Neural cell (in vitro differentiated cells): ENCODE results near the gene TMEM232. TPM values are rescaled to one million over a fixed set of nuclear protein-coding genes. Genes with fewer than 3 reads are reported as not detected.
"Not testable (repeated sequence)": the region's sequence is repeated elsewhere in the genome, so short reads cannot be mapped to it uniquely, and the experiment has no call there.

Experiments used
- H2AFZ ChIP-seq: fragments of 200-600, 300-800 bp; sonication (generic), shearing (Covaris generic); 2 replicates; pipeline ENCODE4 v1.6.0; 2014; ENCODE audit warnings: low read depth, mild to moderate bottlenecking, antibody characterized with exemption, low read length, moderate library complexity
- H3F3A ChIP-seq: fragments of 200-600 bp; shearing (Covaris generic); 2 replicates; pipeline ENCODE4 v1.6.1; 2016; ENCODE audit warnings: mild to moderate bottlenecking, moderate library complexity, mixed read lengths, antibody characterized with exemption, low read length; ENCODE audit not compliant: insufficient read depth, poor library complexity, severe bottlenecking
- H3K27ac ChIP-seq: fragments of 200-600, 300-800 bp; sonication (generic), shearing (Covaris generic); 2 replicates; pipeline ENCODE4 v1.5.1; 2014; ENCODE audit warnings: mild to moderate bottlenecking, low read length, moderate library complexity
- H3K27me3 ChIP-seq: fragments of 300-800, 200-600 bp; sonication (generic), shearing (Covaris generic); 2 replicates; pipeline ENCODE4 v1.6.0; 2014; ENCODE audit warnings: mild to moderate bottlenecking, low read depth, low read length, moderate library complexity; ENCODE audit not compliant: insufficient read depth
- H3K36me3 ChIP-seq: fragments of 300-800, 200-600 bp; sonication (generic), shearing (Covaris generic); 2 replicates; pipeline ENCODE4 v1.5.1; 2014; ENCODE audit warnings: mild to moderate bottlenecking, antibody characterized with exemption, low read length, moderate library complexity; ENCODE audit not compliant: insufficient read depth
- H3K4me2 ChIP-seq: fragments of 300-800, 200-600 bp; sonication (generic), shearing (Covaris generic); 2 replicates; pipeline ENCODE4 v1.6.0; 2014; ENCODE audit warnings: mild to moderate bottlenecking, low read length
- H3K4me3 ChIP-seq: fragments of 300-800, 200-600 bp; sonication (generic), shearing (Covaris generic); 2 replicates; pipeline ENCODE4 v1.5.1; 2014; ENCODE audit warnings: mild to moderate bottlenecking, low read length, moderate library complexity
- H3K79me2 ChIP-seq: fragments of 200-600 bp; shearing (Covaris generic); replicated peaks from 2 replicates; pipeline ENCODE4 v1.6.0; 2014; ENCODE audit warnings: mild to moderate bottlenecking, low read length, moderate library complexity; ENCODE audit not compliant: insufficient read depth
- H3K9ac ChIP-seq: fragments of 300-800, 200-600 bp; sonication (generic), shearing (Covaris generic); 2 replicates; pipeline ENCODE4 v1.6.1; 2016; ENCODE audit warnings: mild to moderate bottlenecking, low read length, mixed read lengths
- H3K9me2 ChIP-seq: fragments of 200-600 bp; shearing (Covaris generic); 2 replicates; pipeline ENCODE4 v1.6.1; 2016; ENCODE audit warnings: mild to moderate bottlenecking, low read length, mixed read lengths; ENCODE audit not compliant: insufficient read depth
- H3K9me3 ChIP-seq: fragments of 200-600, 300-800 bp; sonication (generic), shearing (Covaris generic); 2 replicates; pipeline ENCODE4 v1.6.1; 2016; ENCODE audit warnings: mild to moderate bottlenecking, mixed run types, low read length, moderate library complexity, mixed read lengths
- H4K20me1 ChIP-seq: fragments of 200-600 bp; shearing (Covaris generic); 2 replicates; pipeline ENCODE4 v1.6.1; 2016; ENCODE audit warnings: mild to moderate bottlenecking, mixed run types; ENCODE audit not compliant: insufficient read depth
- EP300 ChIP-seq: fragments of 450-650 bp; conservative IDR thresholded peaks from 2 replicates; pipeline ENCODE4 v1.6.1; 2014; ENCODE audit warnings: antibody characterized with exemption, mild to moderate bottlenecking, moderate library complexity; ENCODE audit not compliant: poor library complexity, severe bottlenecking
- EZH2 ChIP-seq: fragments of 200-600, 300-800 bp; shearing (Covaris generic), sonication (generic); IDR thresholded peaks from 2 replicates; pipeline ENCODE4 v1.6.1; 2014; ENCODE audit warnings: antibody characterized with exemption, low read length, borderline replicate concordance, mild to moderate bottlenecking; ENCODE audit not compliant: insufficient read depth, poor library complexity, severe bottlenecking
- MXI1 ChIP-seq: fragments of 450-650 bp; conservative IDR thresholded peaks from 2 replicates; pipeline ENCODE4 v1.6.1; 2014; ENCODE audit warnings: antibody characterized with exemption, mild to moderate bottlenecking; ENCODE audit not compliant: poor library complexity, severe bottlenecking
- POLR2AphosphoS5 ChIP-seq: IDR thresholded peaks from 2 replicates; pipeline ENCODE4 v1.6.1; 2012
- RAD21 ChIP-seq: fragments of 450-650 bp; conservative IDR thresholded peaks from 2 replicates; pipeline ENCODE4 v1.6.1; 2014; ENCODE audit warnings: antibody characterized with exemption, mild to moderate bottlenecking, moderate library complexity
- SMC3 ChIP-seq: fragments of 450-650 bp; conservative IDR thresholded peaks from 2 replicates; pipeline ENCODE4 v1.6.1; 2014; ENCODE audit warnings: antibody characterized with exemption, mild to moderate bottlenecking, moderate library complexity; ENCODE audit not compliant: poor library complexity
- TAF1 ChIP-seq: IDR thresholded peaks from 2 replicates; pipeline ENCODE4 v1.6.1; 2012; ENCODE audit warnings: low read depth
- polyA plus RNA-seq: library from polyadenylated mRNA; depleted of rRNA; stranded (reverse); fragments of >200 nt; gene quantifications from 2 replicates; pipeline ENCODE4 v1.2.3, GENCODE V29; 2014
- TF ChIP-seq, protein P1 (sequence below): fragments of 450-650 bp; IDR thresholded peaks from 2 replicates; pipeline ENCODE4 v1.5.1; 2014; ENCODE audit warnings: antibody characterized with exemption, mild to moderate bottlenecking, moderate library complexity; ENCODE audit not compliant: poor library complexity, severe bottlenecking
- TF ChIP-seq, protein P2 (sequence below): IDR thresholded peaks from 2 replicates; pipeline ENCODE4 v1.6.1; 2012; ENCODE audit warnings: borderline replicate concordance

Gene TMEM232
- polyA plus RNA-seq, 1 donor from 2014 or later: 7.4 TPM

DNA sequence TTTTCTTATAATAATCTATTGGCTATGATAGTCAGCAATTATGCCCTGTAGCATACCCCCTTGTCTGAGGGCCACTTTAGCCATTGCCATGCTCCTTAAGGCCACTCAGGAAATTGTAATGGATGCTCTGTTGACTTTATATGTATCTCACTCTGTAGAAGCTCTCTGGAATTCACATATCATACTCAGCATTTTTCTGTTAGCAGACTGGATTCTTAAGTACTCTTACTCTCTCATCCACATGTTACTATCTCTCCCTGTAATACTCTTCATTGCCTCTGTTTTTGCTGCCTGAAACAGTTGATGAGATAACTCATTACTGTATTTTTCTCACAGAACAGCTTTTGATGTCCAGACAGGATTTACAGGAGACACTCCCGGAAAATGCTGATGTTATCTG lies 24.2 kb downstream of the TMEM232 start:
- no peak for TF ChIP-seq EP300
- TF ChIP-seq, protein P1, sequence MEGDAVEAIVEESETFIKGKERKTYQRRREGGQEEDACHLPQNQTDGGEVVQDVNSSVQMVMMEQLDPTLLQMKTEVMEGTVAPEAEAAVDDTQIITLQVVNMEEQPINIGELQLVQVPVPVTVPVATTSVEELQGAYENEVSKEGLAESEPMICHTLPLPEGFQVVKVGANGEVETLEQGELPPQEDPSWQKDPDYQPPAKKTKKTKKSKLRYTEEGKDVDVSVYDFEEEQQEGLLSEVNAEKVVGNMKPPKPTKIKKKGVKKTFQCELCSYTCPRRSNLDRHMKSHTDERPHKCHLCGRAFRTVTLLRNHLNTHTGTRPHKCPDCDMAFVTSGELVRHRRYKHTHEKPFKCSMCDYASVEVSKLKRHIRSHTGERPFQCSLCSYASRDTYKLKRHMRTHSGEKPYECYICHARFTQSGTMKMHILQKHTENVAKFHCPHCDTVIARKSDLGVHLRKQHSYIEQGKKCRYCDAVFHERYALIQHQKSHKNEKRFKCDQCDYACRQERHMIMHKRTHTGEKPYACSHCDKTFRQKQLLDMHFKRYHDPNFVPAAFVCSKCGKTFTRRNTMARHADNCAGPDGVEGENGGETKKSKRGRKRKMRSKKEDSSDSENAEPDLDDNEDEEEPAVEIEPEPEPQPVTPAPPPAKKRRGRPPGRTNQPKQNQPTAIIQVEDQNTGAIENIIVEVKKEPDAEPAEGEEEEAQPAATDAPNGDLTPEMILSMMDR: no peak
- TF ChIP-seq, protein P2, sequence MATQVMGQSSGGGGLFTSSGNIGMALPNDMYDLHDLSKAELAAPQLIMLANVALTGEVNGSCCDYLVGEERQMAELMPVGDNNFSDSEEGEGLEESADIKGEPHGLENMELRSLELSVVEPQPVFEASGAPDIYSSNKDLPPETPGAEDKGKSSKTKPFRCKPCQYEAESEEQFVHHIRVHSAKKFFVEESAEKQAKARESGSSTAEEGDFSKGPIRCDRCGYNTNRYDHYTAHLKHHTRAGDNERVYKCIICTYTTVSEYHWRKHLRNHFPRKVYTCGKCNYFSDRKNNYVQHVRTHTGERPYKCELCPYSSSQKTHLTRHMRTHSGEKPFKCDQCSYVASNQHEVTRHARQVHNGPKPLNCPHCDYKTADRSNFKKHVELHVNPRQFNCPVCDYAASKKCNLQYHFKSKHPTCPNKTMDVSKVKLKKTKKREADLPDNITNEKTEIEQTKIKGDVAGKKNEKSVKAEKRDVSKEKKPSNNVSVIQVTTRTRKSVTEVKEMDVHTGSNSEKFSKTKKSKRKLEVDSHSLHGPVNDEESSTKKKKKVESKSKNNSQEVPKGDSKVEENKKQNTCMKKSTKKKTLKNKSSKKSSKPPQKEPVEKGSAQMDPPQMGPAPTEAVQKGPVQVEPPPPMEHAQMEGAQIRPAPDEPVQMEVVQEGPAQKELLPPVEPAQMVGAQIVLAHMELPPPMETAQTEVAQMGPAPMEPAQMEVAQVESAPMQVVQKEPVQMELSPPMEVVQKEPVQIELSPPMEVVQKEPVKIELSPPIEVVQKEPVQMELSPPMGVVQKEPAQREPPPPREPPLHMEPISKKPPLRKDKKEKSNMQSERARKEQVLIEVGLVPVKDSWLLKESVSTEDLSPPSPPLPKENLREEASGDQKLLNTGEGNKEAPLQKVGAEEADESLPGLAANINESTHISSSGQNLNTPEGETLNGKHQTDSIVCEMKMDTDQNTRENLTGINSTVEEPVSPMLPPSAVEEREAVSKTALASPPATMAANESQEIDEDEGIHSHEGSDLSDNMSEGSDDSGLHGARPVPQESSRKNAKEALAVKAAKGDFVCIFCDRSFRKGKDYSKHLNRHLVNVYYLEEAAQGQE: no peak
- no peak for TF ChIP-seq MXI1
- no peak for TF ChIP-seq EZH2
- TF ChIP-seq POLR2AphosphoS5: no peak
- no peak for TF ChIP-seq SMC3
- TF ChIP-seq RAD21: no peak
- TF ChIP-seq TAF1: no peak
- Histone ChIP-seq H3K9me2 (no peaks in the 10 kb centered on the region), H3K27ac (no peak overlapping the region)

GRCh38 chr5:110692669-110693068 lies 33.8 kb downstream of the TMEM232 start:
- H3K9ac ChIP-seq, H3K9me3 ChIP-seq, H3F3A ChIP-seq, H3K36me3 ChIP-seq, H4K20me1 ChIP-seq, H3K27ac ChIP-seq, H2AFZ ChIP-seq, H3K9me2 ChIP-seq, H3K4me2 ChIP-seq, H3K79me2 ChIP-seq, H3K27me3 ChIP-seq, H3K4me3 ChIP-seq: not testable (repeated sequence)

More for the DNA sequence above, 24.2 kb downstream of the TMEM232 start:
- H4K20me1 ChIP-seq: no peaks in the 10 kb centered on the region
- no peak overlapping the region for H2AFZ ChIP-seq
- H3F3A ChIP-seq: no peaks in the 10 kb centered on the region
- no peaks in the 10 kb centered on the region for H3K9me3 ChIP-seq
- H3K79me2 ChIP-seq: no peaks in the 10 kb centered on the region
- H3K4me3 ChIP-seq: no peak overlapping the region
- no peaks in the 10 kb centered on the region for H3K27me3 ChIP-seq
- no peak overlapping the region for H3K9ac ChIP-seq
- H3K4me2 ChIP-seq: no peak overlapping the region
- H3K36me3 ChIP-seq: no peaks in the 10 kb centered on the region

GRCh38 chr5:110690587-110690986 lies 35.9 kb downstream of the TMEM232 start:
- not testable (repeated sequence) for H3K27ac ChIP-seq, H3K9me2 ChIP-seq, H3K79me2 ChIP-seq, H2AFZ ChIP-seq, H3K9ac ChIP-seq, H4K20me1 ChIP-seq, H3K27me3 ChIP-seq, H3K4me2 ChIP-seq, H3K4me3 ChIP-seq, H3K9me3 ChIP-seq, H3F3A ChIP-seq, H3K36me3 ChIP-seq
